ENCODE measurements around the gene NLRP9.

NLRP9 gene

GRCh38 chr19:55670280-55671053, 67.7 kb downstream of the NLRP9 start:
- DNase-seq = no peak

- DNase-seq = no peak
Measured at GRCh38 chr19:55669418-55670279, 68.6 kb downstream of the NLRP9 start.

GRCh38 chr19:55668603-55669348, 69.4 kb downstream of the NLRP9 start:
- no peak for DNase-seq

- no peak for DNase-seq
Measured at GRCh38 chr19:55667958-55668357, 70.2 kb downstream of the NLRP9 start.

GRCh38 chr19:55667511-55667910, 70.7 kb downstream of the NLRP9 start:
- DNase-seq = no peak

- no peak for DNase-seq
Measured at GRCh38 chr19:55667006-55667381, 71.2 kb downstream of the NLRP9 start.

GRCh38 chr19:55666343-55667005, 71.7 kb downstream of the NLRP9 start:
- DNase-seq = no peak

- no peak for DNase-seq
Measured at GRCh38 chr19:55663846-55664536, 74.2 kb downstream of the NLRP9 start.

GRCh38 chr19:55661826-55662225, 76.4 kb downstream of the NLRP9 start:
- DNase-seq = no peak

- no peak for DNase-seq
Measured at GRCh38 chr19:55660991-55661390, 77.2 kb downstream of the NLRP9 start.

GRCh38 chr19:55660404-55660803, 77.8 kb downstream of the NLRP9 start:
- DNase-seq = no peak

- DNase-seq = no peak
Measured at GRCh38 chr19:55659822-55660221, 78.4 kb downstream of the NLRP9 start.

GRCh38 chr19:55658846-55659459, 79.2 kb downstream of the NLRP9 start:
- DNase-seq = no peak

Measured in stimulated activated CD8-positive, alpha-beta memory T cell treated with anti-CD3 and anti-CD28 coated beads, Interleukin-4, amount 100 ng/mL, for 48 hours (primary cell).